GM18508 (cell line): ENCODE measurements around the gene CCDC69.
A peak's percentile ranks its signal among the peaks of the same experiment; 100 is the strongest.
"Not testable (repeated sequence)": the region's sequence is repeated elsewhere in the genome, so short reads cannot be mapped to it uniquely, and the experiment has no call there.

ENCODE experiments used
- ATAC-seq: cut with Tn5 transposase; IDR thresholded peaks from one replicate; pipeline ENCODE4 v1.9.1; 2021; ENCODE audit warnings: moderate number of reproducible peaks; ENCODE audit not compliant: insufficient read depth, unreplicated experiment

The CCDC69 gene

DNA sequence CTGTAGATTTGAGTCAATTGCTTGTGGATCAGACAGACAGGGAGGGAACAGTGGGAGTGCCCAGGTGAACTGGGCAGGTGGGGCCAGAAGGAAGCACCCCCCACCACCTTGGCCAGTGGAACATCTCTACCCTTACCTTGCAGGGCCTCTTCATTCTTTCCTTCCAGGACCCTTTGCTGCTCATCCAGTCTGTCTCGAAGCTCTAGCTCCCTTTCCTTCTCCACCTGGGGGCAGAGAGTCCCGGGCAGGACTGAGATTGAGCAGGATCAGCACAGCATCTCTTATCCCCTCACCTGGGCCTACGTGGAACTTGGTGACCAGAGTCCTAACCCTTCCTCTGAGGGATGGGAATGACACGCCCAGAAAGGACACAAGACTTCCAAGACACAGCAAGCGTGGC lies 25.0 kb downstream of the CCDC69 start:
- no peak for ATAC-seq

DNA sequence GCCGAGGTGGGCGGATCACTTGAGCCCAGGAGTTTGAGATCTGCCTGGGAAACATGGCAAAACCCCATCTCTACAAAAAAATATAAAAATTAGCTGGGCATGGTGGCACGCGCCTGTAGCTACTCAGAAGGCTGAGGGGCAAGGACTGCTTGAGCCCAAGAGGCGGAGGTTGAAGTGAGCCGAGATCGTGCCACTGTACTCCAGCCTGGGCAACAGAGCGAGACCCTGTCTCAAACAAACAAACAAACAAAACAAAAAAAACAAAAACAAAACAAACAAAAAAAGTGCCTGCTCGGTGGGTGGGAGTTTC lies 26.6 kb downstream of the CCDC69 start:
- ATAC-seq = not testable (repeated sequence)

DNA sequence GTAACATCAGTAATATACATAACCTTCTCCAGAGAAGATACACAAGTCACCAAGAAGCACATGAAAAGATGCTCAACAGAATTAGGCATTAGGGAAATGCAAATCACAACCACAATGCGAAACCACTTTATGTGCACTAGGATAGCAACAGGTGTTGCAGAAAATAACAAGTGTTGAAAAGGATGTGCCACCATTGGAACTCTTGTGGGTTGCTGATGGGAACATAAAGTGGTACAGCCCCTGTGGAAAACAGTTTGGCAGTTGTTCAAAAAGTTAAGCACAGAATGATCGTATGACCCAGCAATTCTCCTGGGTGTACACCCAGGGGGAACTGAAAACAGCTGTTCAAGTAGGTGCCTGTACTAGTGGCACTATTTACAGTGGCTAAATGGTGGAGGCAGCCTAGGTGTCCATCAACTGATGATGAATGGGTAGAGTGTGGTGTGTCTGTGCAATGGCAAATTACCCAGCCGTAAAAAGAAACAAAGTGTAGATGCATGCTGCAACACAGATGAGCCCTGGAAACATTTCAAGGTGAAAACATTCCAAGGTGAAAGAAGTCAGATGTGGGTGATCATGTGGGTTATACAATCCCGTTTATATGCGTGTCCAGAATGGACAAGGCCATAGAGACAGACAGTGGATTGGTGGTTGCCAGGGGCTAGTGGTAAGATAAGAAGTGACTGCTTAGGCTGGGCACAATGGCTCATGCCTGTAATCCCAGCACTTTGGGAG lies 27.2 kb downstream of the CCDC69 start:
- ATAC-seq = peak; percentile 76

DNA sequence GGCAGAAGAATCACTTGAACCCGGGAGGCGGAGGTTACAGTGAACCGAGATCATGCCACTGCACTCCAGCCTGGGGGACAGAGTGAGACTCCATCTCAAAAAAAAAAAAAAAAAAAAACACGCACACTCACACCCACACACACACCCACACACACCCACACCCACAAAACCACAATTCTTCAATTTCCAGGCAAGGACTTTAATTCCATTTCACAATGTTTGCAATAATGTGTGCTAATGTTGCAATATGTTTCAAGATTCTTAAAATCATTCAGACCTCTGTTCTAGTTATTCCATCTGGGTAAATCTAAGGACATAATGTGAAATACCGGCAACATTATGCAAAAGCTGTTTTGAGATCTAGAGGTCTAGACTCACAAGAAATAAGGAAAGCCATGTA lies 28.3 kb downstream of the CCDC69 start:
- no peak for ATAC-seq

DNA sequence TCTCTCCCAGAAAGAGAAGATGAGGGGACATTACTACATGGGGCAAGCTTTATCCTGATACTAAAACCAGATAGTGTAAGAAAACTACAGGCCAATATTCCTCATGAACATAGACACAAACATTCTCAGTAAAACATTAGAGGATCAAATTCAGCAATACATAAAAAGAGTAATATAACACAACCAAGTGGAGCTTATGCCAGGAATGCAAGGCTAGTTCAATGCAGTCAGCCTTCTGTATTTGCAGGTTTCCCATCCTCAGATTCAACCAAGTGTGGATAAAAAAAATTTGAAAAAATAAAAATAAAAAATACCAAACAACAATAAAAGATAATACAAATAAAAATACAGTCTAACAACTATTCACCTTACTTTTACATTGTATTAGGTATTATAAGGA lies 31.3 kb downstream of the CCDC69 start:
- no peak for ATAC-seq

DNA sequence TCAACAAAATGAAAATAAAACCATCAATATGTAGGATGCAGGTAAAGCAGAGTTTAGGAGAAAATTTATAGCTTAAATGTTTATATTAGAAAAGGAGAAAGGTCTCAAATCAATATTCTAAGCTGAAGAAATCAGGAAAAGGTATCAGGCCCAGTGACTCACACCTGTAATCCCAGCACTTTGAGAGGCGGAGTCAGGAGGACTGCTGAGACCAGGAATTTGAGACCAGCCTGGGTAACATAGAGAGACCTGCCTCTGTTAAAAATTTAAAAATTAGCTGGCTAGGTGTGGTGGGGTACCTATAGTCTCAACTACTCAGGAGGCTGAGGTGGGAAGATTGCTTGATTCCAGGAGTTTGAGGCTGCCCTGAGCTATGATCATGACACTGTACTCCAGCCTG lies 32.2 kb downstream of the CCDC69 start:
- no peak for ATAC-seq

DNA sequence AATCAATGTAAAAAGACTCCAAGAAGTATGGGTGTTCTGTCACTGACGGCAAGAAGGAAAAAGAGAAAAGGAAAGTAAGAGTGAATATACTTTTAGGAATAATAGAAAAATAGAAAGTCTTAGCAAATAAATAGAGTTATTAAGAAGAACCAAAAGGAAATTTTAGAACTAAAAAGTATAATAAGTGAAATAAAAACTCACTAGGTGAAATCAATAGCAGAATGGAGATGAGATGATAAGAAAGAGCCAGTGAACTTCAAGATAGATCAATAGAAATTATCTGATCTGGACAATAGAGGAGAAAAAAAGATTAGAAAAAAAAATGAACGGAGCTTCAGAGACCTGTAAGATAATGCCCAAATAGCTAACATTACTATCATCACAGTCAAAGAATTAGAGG lies 34.7 kb downstream of the CCDC69 start:
- ATAC-seq = no peak

DNA sequence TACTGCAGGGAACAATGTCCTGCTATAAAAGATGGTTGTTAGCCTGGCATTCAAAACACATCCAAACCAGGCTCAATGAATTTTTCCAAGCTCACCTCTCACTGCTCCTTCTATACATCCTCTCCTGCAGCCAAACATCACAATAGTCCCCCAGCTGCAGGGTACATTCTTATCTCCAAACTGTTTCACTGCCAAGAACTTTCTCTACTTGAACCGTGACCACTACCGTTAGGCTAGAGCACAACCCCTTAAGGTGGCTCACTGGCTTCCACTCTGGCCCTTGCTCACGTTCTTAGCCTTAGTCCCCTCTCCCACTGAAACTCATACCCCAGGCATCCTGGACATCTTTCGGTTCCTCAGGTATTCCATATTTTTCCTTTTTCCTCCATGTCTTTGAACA lies 37.4 kb downstream of the CCDC69 start:
- no peak for ATAC-seq

DNA sequence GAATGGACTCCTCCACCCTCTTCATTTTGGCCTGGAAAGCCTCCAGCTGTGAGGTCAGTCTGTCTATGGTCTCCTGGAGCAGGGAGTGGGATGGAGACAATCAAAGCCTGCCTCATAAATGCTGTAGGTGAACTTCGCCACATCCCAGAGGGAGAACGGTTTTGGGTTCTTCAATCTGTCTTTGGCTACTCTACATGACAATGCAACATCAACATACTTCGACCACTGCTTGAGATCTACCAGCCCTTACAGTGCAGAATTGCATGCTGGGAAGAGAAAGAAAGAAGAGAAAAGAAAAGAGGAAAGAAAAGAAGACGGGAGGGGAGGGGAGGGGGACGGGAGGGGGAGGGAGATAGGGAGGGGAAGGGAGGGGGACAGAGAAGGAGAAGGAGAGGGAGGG lies 37.8 kb downstream of the CCDC69 start:
- no peak for ATAC-seq

DNA sequence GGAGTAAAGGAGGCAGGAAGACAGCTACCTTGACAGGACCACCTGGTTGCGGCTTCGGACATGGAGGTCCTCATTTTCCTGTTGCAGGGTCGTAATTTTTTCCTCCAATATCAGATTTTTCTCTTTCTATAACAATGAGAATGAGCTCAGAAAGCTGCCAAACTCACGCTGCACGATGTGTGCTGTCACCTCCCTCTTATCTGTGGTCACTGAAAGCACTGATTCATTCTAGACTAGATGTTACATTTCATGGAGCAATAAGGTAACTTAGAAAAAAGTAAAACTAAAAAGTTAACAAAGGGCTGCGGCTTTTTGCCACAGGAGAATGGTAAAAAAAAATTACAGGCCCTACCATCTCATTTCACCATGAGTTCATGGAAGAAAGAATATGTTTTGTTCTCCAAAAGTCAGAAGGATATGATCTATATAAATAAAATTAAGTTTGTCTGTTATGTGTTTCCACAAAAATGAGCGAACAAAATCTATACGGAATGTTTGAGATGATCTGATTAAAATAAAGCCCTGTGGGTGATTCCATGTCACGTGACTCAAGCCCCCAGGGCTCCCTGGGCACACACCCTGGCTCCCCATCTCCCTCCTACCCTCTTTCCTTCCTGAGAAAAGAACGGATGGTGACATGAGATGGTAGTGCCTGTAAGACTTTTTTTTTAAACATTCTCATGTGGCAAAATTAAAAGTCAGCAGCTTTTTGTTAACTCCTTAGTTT lies 39.4 kb downstream of the CCDC69 start:
- ATAC-seq = no peak

DNA sequence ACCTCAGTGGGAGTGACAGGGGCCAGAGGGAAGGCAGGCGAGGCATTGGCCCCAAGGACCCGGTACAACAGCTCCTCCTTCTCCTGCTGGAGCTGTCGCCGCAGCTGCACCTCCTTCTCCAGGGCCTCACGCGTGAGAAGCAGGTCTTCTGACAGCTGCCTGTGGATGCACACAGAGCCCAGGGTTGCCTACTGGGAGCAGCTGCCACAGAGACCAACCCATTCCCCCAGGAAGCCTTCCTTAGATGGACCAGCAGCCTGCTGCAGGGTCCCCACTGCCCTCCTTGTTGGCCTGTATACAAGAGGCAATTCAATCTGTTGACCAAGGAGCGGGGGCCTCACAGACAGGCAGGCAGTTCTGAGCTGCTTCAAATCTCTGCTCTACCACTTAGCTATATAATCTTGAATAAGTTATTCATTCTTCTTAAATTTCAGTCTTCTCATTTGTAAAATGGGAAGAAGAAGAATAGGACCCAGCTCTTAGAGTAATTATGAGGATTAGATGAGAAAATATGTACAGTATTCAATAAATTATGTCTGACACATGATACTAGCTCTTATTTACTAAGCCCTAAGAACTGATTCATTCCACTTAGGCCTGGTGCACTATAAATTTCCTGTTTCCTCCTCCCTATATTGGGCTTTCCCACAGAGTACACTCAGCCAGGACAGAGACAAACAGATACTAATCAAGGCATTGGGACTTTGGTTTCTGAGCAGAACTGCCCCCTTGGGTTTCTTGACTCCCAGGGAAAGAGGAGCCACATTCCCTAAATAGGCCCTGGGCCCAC lies 40.2 kb downstream of the CCDC69 start:
- no peak for ATAC-seq

DNA sequence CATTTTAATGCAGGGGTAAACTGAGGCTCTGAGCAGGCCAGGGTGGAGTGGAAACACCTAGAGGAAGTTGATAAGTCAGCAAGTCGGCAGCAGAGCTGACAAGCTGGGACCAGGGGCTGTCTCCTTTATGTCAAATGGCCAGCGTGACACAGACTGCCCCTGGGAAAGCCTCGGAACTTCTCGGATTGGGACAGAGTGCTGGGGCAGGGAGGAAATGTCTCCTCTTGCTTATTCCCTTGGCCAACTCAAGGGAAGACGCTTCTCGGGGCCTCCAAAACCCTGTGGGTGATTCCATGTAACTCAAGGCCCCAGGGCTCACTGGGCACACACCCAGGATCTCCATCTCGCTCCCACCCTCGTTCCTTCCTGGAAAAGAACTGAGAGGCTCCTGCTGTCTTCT lies 40.9 kb downstream of the CCDC69 start:
- ATAC-seq = no peak

DNA sequence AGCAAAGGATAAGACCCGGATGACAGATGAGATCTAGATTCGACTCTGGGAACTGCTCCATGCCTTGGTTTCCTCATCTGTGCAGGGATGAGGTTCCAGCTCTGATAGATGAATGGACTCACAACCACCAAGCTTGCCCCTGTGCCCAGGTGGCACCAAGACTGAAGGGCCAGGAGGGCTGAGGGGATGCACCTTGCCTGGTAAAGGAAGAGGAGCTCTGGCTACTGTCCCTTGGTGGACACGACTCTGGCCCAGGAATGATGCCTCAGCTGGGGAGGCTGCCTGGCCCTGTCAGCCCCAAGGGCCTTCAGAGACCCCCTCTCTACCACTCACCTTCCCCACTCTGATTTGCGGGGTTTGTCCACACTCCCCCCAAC lies 41.4 kb downstream of the CCDC69 start:
- ATAC-seq = no peak

DNA sequence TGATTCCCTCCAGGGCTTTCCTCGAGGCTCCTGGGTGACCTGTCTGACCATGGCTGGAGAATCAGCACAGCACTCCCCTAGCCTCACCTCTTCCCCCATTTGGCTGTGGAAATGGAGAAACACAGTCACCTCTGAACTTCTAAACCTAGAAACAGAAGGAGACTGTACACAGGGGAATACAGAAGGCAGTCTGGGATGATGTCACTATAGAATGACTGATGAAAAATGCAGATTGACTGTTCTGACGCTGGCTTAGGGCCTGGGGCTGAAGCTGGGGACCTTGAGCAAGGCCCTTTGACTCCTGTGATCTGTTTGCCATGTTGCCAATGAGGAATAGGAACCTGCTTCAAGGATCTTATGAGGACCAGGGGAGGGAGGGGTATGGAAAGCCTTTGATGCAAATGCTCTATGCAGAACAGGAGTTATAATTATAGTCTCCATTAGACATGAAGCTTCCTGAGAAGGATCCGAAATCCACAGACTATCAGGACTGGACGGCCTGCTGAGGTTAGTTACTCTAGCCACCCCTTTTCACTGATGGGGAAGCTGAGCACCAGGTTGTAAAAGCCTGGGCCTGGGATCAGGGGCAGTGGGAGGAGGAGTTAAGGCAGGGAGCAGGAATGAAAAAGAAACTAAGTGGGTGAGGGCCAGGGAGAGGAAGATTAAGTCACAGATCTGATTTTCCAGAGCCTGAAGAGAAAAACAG lies 41.9 kb downstream of the CCDC69 start:
- ATAC-seq = no peak

DNA sequence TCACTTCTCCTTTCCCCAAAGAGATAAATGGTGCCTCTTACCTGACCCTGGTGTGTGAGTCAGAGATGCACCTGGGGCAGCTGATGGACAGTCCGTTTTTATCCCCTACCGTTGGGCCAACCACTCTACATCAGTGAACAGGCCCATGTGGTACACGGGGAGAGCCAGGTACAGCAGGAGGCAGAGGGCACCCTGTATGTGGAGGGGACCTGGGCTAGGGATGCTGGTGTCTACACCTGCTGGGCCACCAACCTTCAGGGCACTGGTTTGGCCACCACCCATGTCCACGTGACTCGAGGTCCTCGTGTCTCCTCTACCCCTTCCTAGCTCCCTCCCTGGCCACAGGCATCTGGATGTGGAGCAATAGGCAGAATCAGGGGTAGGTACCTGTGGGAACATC lies 43.6 kb downstream of the CCDC69 start:
- ATAC-seq = no peak

DNA sequence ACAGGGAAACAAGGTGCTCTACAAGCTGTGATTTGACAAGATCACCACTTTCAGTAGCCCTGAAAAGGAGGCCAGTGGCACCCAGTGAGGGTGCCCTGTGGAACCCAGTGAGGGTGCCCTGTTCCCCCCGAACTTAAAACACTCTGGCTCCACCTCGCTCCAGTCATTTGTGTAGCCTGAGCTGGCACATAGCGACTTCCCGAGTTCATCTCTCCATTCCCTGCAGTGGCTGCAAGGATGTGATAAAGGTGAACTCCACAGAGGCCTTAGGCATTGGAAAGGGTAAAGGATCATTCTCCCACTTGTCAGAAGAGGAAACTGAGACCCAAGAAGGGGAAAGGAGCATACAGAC lies 44.4 kb downstream of the CCDC69 start:
- no peak for ATAC-seq

DNA sequence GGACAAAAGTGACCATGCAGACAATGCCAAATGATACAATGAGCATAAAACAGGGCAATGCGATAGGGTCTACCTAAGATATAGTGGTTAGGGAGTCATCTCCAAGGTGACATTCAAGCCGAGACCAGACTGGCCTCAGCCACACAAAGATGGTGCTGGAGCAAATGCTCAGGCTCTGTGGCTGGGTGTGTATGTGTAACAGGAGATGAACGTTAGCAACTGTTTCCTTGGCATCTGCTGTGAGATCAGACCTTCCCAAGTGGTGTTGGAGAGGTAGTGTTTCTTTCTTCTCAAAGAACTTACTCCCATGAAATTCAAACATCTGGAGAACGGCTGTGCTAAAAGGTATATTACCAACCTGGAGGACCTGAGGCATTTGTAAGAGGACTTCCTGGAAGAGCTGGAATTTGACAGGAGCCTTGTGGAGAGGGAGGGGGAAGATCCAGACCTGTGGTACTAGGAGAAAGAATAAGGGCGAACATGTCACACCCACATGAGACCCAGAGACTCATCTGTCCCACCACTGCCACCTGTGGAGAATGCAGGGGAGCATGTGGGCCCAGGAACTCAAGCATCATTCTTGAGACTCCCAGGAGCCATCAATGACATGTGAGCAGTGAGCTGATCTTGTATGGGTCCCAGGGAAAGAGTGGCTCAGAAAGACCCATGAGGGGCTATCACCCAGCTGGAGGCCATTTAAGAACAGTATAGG lies 45.0 kb downstream of the CCDC69 start:
- ATAC-seq = no peak

DNA sequence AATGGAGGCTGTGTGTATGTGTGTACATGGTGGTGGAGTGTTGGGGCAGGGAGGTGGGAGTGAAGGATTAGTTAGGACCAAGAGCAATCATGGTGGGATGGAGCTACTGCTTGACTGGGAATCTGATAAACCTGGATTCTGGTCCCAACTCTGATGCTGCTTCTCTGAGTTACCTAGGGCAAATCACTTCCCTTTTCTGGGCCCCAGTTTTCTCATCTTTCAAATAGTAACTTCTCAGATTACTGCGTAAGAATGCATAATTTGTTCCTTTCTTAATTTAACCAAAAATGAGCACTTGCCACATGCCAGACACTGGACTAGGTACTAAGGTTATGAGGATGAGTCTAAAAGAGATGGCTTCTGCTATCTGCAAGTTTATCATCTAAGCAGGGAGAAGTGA lies 45.5 kb downstream of the CCDC69 start:
- no peak for ATAC-seq

DNA sequence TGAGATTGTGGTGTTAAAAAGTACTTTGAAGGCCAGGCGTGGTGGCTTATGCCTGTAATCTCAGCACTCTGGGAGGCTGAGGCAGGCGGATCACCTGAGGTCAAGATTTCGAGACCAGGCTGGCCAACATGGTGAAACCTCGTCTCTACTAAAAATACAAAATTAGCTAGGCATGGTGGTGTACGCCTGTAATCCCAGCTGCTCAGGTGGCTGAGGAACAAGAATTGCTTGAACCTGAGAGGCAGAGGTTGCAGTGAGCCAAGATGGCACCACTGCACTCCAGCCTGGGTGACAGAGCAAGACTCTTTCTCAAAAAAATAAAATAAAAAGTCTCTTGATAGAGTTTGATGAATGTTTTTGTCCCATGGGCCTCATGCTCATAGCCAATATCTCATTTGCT lies 47.6 kb downstream of the CCDC69 start:
- ATAC-seq = not testable (repeated sequence)

DNA sequence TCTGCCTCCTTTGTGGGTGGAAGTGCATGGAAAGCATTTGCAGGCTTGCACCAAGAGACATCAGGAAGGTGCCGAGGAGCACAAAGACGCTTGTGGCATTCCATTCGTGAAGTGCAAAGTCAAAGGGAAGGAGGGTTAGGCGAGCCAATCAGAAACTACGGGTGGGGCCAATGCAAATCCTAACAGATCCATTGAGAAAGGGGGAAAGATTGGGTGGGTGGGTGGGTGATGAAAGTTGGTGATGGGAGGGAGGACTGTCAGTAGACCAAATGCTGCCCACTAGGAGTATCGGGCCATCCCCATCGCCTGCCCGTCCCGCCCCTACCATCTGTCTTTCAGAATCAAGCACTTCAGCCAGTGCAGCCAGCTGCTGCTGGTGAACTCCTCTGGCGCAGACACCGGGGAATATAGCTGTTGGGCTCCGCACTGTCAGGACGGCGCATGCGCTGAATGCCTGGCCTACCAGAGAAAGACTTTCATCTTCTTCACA lies 49.2 kb downstream of the CCDC69 start:
- no peak for ATAC-seq
